Measurements from ENCODE around the gene TTPAL. TPM values are rescaled to one million over a fixed set of nuclear protein-coding genes. Genes with fewer than 3 reads are reported as not detected.
A peak's percentile ranks its signal among the peaks of the same experiment; 100 is the strongest.

TTPAL gene
- total RNA-seq, 1 experiment from 2014 or later: 8.5 TPM

DNA sequence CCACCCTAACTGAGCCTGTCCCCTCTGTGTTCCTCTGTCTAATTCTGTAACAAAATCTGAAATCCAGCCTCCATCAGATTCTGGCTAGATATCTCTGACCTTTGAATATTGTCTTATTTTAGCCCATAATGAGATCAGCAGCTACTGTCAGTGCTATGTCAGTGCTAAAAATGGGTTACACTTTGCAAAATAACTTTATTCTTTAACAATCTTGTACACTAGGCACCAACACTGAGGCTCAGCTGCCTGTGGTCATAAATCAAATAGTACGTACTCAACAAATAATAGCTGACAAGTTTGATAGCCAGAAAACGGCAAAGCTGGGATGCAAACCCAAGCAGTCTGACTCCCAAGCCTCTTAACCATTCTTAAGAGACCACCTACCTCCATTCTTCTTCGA is 22.1 kb downstream of the TTPAL start:
- DNase-seq (ENCODE audit: low read depth): no peak

DNA sequence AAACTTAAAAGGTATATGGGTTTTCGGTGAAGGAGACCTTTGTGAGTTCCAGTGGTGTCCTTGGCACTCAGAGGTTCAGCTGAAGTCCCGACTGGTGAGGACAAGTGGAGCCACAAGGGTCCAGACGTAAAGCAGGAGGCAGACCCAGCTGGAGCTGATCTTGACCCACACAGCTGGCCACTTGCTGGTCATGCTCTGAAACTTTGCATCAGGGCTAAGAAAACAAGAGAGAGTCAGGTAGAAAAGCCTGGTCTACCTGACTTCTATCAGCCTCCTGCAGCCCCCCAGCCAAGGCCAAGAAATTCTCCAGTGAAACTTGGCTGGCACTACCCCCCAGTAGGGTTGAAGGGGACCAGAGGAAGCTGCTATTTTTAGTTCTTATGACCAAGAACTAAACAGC is 24.5 kb downstream of the TTPAL start:
- no peak for DNase-seq (ENCODE audit: low read depth)

DNA sequence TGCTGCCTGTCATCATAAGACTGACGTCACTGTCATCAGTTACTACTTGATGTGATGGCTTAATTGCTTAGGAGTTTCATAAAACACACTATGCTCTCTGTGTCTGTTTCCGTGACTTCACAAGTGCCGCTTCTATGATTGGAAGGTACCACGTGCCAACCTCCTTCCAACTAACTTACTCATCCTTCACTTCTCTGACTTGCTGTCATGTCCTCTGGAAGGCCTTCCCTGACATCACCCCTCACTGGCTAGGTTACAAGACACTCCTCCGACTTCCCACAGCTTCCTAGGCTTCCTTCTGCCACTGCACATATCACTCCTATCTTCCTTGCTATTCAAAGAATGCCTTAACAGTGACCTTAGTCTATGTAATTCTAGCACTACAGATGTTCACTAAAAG is 25.8 kb downstream of the TTPAL start:
- DNase-seq (ENCODE audit: low read depth): no peak

DNA sequence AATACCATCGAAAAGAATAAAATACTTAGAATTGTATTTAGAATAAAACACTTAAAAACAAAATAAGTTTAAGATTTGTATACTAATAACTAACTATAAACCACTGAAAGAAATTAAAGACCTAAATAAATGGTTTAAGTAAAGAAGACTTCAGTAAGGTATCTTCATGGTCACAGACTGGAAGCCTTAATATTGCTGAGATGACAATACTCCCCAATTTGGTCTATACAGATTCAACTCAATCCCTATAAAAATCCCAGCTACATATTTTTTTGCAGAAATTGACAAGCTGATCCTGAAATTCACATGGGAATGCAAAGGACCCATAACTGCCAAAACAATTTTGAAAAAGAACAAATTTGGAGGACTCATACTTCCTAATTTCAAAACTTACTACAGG is 27.3 kb downstream of the TTPAL start:
- DNase-seq (ENCODE audit: low read depth): no peak

DNA sequence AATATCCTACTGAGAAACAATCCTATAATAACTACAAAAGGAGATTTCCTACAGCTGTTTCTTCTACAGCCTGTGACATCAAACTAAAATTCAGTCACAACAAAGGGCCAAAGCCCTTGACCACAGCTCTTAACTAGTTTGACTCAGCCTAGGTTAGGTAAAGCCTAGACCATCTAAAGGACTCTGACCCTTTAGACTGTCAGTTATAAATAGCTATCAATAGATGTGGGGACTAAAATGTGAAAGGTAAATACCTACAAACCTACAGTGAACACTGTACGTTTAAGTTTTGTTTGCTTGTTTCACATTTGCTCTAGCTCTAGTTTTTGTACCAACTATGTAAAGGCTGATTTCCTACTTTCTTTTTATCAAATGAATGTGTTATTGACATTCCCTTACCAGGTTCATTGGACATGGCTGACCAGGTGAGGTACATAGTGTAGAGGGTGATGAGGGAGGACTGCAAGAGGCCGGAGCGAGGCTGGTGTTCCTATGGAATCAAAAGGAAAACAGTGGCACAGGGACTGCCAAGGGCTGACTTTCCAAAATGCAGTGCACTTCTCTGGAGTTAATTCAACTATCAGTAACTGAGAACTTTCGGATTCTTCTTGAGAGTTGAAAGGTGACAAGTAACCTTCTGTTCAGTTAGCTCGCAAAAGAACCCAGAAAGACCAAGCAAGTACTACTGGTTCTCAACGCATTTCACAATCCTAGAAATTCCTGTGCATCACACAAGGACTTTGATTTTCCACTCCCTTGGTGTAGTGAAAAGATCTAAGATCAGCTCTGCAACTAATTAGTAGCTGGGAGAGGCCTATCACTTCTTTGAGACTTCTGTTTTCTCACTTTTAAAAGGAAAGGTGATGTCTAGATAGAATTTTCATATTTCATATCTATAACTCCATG is 29.0 kb downstream of the TTPAL start:
- DNase-seq (ENCODE audit: low read depth): no peak

DNA sequence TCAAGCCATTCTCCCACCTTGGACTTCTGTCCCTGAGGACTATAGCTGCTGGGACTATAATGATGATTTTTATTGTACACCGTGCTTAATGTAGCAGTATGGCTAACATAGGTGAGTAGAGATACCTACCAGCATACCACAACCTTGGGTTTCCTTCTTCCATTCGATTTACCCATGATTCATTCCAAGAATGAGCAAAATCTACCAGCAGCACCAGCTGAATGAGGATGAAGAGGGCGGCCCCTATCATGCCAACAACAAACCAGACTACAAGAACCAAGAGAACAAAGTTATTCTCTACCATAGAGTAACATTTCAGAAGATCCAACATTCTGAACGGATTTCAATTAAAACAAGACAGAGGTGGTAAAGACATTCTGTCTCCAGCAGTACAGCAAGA is 34.1 kb downstream of the TTPAL start:
- DNase-seq (ENCODE audit: low read depth): no peak

DNA sequence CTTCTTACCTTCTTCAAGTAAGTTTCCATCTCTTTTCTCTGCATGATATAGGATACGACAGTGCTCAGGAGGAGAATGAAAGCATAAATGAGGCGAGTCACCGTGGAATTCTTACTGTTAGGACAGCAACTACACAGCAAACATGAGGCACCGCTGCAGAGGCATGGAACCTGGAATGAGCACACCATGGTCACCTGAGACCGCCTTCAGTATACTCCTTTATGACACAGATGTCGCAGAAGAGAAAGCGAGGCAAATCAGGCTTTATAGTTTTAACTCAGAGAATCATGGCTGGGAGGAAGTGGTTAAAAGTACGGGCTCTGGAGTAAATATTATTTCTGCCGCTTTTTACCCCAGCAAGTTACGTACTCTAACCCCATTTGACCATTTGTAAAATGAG is 38.2 kb downstream of the TTPAL start:
- DNase-seq (ENCODE audit: low read depth): no peak

DNA sequence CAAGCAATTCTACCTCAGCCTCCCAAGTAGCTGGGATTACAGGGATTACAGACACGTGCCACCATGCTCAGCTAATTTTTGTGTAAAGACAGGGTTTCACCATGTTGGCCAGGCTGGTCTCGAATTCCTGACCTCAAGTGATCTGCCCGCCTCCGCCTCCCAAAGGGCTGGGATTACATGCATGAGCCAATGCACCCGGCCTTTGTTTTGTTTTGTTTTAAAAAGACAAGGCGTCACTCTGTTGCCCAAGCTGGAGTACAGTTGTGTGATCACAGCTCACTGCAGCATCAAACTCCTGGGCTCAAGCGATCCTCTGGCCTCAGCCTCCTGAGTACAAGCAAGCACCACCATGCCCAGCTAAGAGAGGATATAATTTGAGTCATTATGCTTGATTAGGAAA is 40.8 kb downstream of the TTPAL start:
- no peak for DNase-seq (ENCODE audit: low read depth)

DNA sequence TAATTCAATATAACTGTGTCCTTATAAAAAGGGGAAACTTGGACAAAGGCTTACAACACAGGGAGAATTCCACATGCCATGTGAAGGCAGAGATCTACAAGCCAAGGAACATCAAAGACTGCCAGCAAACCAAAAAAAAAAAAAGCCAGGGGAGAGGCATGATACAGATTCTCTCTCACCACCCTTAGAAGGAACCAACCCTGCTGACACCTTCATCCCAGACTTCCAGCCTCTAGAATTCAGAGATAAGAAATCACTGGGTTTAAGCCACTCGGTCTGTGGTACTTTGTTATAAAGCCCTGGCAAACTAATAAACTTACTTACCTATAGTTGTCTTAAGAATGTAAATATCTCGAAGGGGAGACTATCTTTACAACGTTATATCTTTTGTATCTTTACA is 41.8 kb downstream of the TTPAL start:
- no peak for DNase-seq (ENCODE audit: low read depth)

DNA sequence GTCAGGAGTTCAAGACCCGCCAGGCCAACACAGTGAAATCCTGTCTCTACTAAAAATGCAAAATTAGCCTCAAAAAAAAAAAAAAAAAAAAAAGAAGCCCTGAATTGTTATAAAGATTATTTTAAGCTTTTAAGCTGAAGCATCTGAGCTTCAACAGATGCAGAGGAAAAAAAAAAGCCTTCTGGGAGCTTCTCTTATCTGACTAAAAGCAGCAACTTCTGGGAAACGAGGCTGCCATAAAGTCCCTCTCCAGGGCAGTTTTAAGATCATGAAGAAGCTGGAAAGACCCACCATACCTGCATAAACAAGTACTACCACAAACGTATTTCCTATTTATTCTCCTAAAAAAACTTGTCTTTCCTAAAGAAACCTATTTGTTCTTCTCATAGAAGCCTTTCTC is 42.6 kb downstream of the TTPAL start:
- no peak for DNase-seq (ENCODE audit: low read depth)

DNA sequence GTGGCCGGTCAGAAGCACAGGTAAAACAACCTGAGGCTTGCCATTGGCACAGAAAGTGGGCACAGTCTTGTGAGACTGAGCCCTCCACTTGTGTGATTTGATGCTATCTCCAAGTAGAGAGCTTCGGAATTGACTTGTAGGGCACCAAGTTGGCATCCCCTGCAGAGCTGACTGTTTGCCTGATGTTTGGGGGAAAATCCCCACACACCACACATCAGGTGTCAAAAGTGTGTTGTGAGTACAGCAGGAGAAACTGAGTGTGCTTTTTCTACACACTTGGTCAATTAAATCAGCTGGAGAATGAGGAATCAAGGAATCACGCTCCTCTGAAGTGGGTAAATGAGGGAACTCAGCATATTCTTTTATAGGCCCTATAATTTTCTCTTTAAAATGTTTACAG is 45.2 kb downstream of the TTPAL start:
- DNase-seq (ENCODE audit: low read depth): no peak

DNA sequence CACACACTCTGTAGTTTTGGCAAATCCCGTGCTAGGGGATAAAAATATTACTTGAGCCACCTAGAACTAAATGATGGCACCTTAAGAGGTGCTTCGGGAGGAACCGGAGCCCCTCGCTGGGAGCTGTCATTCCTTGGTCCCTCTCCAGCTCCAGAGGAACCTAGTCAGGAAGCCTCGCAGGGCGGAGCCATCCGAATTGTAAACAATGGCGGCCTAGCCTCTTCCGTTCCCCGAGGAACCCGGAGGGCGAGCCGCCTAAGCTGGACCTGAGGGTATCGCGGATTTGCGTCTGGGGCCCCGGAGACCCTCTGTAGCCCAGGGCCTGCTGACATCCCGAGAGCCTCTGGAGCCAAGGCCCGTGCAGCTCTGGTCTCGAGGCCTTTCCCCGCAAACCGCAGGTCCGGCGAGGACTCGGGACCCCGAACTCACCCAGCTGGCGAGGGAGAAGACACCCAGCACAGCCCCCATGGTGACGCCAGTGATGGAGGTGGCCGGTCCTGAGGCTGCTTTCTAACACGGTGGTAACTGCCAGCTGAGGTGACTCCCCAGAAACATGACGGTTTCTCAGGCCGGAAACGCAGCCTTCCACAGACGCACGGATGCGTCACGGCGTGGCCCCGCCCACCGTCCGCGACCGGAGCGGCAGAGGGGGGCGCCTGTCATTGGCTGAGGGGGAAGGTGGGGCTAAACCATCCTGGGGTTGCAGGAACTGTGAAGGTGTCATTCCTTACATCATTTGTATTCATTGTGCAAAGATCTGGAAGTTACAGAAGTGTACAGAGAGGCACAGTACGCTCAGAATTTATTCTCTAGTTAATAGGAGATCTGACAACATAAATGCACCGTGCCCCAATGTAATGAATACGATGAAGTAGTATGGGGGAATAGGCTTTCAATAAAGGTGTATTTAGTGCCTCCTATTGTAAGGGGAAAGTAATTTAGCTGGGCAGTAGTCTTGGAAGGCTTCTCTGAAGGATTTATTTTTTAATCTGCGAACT is 46.1 kb downstream of the TTPAL start, which contains the start of gene SERINC3:
TSS of gene SERINC3 (minus strand) at position 587 of the 998 bp plus-strand sequence. CDS start at position 468, 119 bp downstream.
- DNase-seq (ENCODE audit: low read depth): peak; percentile 96

DNA sequence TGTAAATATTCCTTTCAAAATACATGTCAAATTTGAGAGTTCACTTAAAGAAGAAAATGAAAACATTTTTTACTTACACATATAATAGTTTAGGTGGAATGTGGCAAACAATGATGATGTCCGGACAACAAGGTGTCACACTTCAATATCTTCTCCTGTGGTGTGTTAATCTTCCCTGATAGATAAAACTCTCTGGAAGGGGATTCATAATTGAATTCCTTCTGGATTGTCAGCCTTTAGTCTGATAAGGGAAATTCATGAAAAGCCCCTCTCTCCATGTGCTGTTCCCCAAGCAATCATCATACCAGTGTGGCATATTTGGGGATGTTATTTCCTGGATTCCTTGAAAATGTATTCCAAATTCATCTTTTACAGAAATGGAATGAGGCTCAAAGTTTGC is 47.2 kb downstream of the TTPAL start:
- no peak for DNase-seq (ENCODE audit: low read depth)

DNA sequence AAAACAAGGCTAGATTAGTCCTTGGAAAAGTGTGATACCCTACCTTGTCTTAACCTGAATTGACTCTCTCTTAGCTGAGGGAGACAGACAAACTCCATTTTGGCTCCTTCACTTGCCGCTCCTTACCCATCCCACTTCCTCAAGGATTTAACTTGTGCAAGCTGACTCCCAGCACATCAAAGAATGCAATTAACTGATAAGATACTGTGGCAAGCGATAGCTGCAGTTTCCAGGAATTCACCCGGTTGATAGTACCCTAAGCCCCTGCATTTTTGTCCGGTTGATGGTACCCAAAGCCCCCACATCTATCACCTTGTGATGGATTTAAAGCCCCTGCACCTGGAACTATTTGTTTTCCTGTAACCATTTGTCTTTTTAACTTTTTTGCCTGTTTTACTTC is 48.1 kb downstream of the TTPAL start:
- no peak for DNase-seq (ENCODE audit: low read depth)

DNA sequence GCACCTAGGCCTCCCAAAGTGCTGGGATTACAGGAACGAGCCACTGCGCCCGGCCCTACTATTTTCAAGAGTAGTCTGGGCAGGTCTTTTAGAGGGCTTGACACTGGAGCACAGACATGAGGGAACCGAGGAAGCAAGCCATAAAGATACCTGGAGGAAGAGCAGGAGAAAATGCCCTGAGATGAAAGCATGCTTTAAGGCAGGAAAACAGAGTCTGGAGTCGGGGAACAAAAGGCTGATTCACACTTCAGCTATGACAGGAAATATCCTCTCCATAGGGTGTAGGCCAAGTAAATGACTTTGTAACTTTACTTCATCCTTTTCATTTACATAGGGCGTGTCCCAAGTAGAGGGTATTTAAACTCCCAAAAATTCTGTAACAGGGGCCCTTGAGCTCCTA is 50.5 kb downstream of the TTPAL start:
- DNase-seq (ENCODE audit: low read depth): peak; percentile 50

DNA sequence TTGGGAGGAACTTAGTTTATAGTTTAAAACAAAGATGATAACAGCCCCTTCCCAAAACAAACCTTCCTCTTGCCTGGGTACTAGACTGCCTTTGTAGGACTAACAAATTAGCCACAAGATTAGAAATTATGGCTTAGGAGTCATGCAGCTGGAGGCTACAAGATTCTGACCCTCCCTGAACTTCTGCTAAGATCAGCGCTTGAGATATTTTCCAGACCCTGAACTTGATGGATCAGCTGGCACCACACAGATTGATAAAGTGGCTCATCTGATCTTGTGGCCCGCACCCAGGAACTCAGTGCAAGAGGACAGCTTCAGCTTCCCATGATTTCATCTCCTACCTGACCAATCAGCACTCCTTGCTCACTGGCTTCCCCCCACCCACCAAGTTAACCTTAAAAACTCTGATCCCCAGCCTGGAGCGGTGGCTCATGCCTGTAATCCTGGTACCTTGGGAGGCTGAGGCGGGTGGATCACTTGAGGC is 52.1 kb downstream of the TTPAL start:
- no peak for DNase-seq (ENCODE audit: low read depth)

DNA sequence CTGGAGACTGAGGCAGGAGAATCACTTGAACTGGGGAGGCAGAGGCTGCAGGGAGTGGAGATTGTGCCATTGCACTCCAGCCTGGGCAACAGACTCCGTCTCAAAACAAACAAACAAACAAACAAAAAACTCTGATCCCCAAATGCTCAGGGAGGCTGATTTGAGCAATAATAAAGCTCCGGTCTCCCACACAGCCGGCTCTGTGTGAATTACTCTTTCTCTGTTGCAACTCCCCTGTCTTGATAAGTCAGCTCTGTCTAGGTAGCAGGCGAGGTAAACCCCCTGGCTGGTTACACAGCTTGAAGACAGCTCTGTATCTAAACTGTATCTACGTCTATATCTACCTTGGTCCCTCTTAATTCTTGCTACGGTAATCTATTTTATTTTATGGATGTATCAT is 52.6 kb downstream of the TTPAL start:
- DNase-seq (ENCODE audit: low read depth): no peak

DNA sequence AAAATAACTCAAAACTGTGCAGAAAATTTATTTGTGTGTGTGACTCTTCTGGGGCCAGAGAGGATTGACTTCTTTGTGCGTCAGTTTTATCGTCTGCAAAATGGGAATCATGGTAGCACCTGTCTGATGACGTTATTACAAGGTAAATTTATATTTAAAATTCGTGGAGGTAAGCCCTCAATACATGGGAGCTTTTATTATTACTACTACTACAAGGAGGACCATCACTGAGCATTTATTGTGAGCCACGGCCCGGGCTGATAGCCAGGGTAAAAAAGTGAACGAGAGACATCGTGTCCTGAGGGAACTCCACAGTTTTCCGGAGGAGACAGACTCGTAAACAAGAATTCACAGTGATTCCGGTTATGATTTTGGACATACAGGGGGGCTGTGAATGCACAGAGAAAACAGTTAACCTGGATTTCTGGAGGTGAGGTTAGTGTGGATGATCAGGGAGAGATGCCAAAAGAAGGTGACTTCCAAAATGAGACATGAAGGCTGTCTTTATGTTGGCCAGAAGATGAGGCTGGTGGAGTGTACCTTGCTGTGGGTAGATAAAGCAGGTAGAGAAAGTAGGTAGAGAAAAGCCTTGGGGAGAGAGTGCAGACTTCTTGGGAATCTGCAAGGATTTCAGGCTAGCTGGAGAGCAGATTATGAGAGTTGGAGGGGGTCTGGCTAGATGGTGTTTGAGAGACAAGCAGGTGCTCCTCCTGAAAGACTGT is 56.7 kb downstream of the TTPAL start:
- DNase-seq (ENCODE audit: low read depth): no peak

DNA sequence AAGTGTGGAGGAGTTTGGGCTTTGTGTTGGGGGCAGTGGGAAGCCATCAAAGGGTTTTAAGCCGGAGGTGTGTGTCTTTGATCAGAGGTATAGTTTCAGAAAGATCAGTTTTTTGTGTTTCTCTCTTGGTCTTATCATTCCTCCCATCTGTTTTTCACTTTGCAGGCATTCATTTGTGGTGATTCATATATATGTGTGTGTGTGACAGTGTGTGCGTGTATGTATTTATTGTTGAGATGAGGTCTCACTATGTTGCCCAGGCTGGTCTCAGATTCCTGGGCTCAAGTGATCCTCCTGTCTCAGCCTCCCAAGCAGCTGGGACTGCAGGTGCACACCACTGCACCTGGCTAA is 57.3 kb downstream of the TTPAL start:
- DNase-seq (ENCODE audit: low read depth): peak; percentile 77

DNA sequence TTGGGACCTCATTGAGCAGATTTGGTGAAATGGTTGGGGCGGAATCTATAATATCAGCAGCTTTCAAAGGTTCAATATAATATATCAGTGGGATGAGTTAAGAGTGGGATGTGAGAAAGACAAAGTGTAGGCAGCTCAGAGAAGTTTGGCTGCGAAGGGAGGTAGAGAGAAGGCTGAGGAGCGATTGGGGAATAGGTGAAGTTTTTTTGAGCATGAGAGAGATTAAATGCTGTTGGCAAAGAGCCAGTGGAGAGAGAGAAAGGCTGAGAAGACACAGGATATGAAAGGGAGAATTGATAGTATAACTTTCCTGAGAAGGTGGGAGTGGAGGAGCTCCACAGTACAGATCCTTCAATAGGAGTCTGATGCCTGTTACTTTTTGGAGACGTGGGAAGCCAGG is 58.3 kb downstream of the TTPAL start:
- DNase-seq (ENCODE audit: low read depth): no peak

DNA sequence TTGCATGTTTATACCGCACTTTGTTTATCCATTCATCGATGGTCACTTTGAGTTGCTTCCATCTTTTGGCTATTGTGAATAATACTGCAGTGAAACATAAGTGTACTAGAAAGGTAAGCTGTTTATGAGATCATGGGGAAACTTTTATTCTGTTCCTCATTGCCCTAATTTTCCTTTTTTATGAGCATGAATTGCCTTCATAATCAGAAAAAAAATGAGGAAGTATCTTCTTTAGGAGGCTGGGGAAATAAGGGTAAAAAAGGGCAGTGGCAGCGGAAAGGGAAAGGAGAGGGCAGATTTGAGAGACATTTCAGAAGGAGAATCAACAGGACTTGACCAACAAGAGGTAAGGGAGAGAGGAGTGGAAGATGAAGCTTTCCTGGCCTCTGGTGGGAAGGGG is 60.5 kb downstream of the TTPAL start:
- no peak for DNase-seq (ENCODE audit: low read depth)

DNA sequence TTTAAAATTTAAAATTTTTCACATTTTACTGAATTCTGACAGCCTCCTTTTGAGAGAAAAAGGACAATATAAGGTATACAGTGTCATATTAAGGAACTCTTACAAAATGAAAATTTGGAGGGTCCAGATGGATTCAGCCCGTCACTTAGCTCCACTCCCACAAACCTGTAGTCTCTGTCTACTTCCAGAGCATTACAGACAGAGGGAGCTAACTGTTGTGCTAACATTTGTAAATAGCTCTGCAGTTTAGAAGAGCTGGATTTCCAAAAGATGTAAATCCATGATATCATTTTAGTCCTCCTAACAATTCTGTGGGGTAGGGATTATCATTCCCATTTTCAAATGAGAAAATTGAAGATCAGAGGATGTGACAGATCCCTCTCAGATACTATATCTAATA is 62.3 kb downstream of the TTPAL start:
- no peak for DNase-seq (ENCODE audit: low read depth)
